H9 (cell line): ENCODE results near the gene GRIK4. TPM values are rescaled to one million over a fixed set of nuclear protein-coding genes. Genes with fewer than 3 reads are reported as not detected.

Experiments
- DNase-seq: peaks from one replicate; pipeline ENCODE4 v3.0.0-alpha.2; 2017
- H2AFZ ChIP-seq: one replicate; pipeline ENCODE4 v1.6.1; 2013; ENCODE audit warnings: mild to moderate bottlenecking, low read length, control low read depth, moderate library complexity
- H2AK5ac ChIP-seq: 2 replicates; pipeline ENCODE4 v1.6.1; 2013; ENCODE audit warnings: low read length, control low read depth, mixed read lengths; ENCODE audit not compliant: insufficient read length
- H2BK120ac ChIP-seq: one replicate; pipeline ENCODE4 v1.6.1; 2013; ENCODE audit warnings: low read depth, mild to moderate bottlenecking, low read length, control low read depth, inconsistent platforms; ENCODE audit not compliant: poor library complexity, severe bottlenecking
- H2BK12ac ChIP-seq: 2 replicates; pipeline ENCODE4 v1.6.1; 2013; ENCODE audit warnings: low read length, control low read depth, mixed read lengths, low read depth; ENCODE audit not compliant: insufficient read length
- H2BK15ac ChIP-seq: 2 replicates; pipeline ENCODE4 v1.6.1; 2013; ENCODE audit warnings: low read depth, low read length, control low read depth
- H2BK20ac ChIP-seq: one replicate; pipeline ENCODE4 v1.6.1; 2013; ENCODE audit warnings: low read depth, mild to moderate bottlenecking, low read length, control low read depth, inconsistent platforms; ENCODE audit not compliant: poor library complexity, severe bottlenecking
- H2BK5ac ChIP-seq: 2 replicates; pipeline ENCODE4 v1.6.1; 2013; ENCODE audit warnings: low read length, control low read depth, mixed read lengths; ENCODE audit not compliant: insufficient read length
- H3K14ac ChIP-seq: 2 replicates; pipeline ENCODE4 v1.6.1; 2013; ENCODE audit warnings: low read length, control low read depth; ENCODE audit not compliant: insufficient read depth
- H3K18ac ChIP-seq: 2 replicates; pipeline ENCODE4 v1.6.1; 2013; ENCODE audit warnings: low read depth, mild to moderate bottlenecking, mixed read lengths, low read length, control low read depth; ENCODE audit not compliant: insufficient read length
- H3K23ac ChIP-seq: 2 replicates; pipeline ENCODE4 v1.6.1; 2013; ENCODE audit warnings: low read length, control low read depth, mixed read lengths, low read depth; ENCODE audit not compliant: insufficient read length
- H3K23me2 ChIP-seq: 2 replicates; pipeline ENCODE4 v1.6.1; 2013; ENCODE audit warnings: low read depth, mild to moderate bottlenecking, mixed read lengths, low read length, control low read depth; ENCODE audit not compliant: insufficient read length, poor library complexity, severe bottlenecking
- H3K27ac ChIP-seq: 2 replicates; pipeline ENCODE4 v1.5.1; 2013; ENCODE audit warnings: low read length, control low read depth, mixed read lengths, low read depth; ENCODE audit not compliant: insufficient read length
- H3K27me3 ChIP-seq: 2 replicates; pipeline ENCODE4 v1.6.1; 2013; ENCODE audit warnings: low read length, control low read depth, inconsistent platforms; ENCODE audit not compliant: insufficient read depth
- H3K4ac ChIP-seq: 2 replicates; pipeline ENCODE4 v1.6.1; 2013; ENCODE audit warnings: low read depth, mild to moderate bottlenecking, control low read depth, inconsistent platforms, low read length, moderate library complexity
- H3K4me1 ChIP-seq: 2 replicates; pipeline ENCODE4 v1.6.1; 2013; ENCODE audit warnings: low read length, control low read depth, inconsistent platforms; ENCODE audit not compliant: insufficient read depth
- H3K4me2 ChIP-seq: 2 replicates; pipeline ENCODE4 v1.6.1; 2013; ENCODE audit warnings: low read length, control low read depth, mixed read lengths; ENCODE audit not compliant: insufficient read length, insufficient read depth
- H3K56ac ChIP-seq: 2 replicates; pipeline ENCODE4 v1.6.1; 2013; ENCODE audit warnings: low read depth, mild to moderate bottlenecking, mixed read lengths, low read length, control low read depth; ENCODE audit not compliant: insufficient read length
- H3K79me1 ChIP-seq: 2 replicates; pipeline ENCODE4 v1.6.1; 2013; ENCODE audit warnings: low read depth, mild to moderate bottlenecking, moderate library complexity, low read length, control low read depth, inconsistent platforms; ENCODE audit not compliant: insufficient read depth, poor library complexity, severe bottlenecking
- H3K79me2 ChIP-seq: 2 replicates; pipeline ENCODE4 v1.6.1; 2013; ENCODE audit warnings: low read length, control low read depth, inconsistent platforms; ENCODE audit not compliant: insufficient read depth
- H3K9ac ChIP-seq: 2 replicates; pipeline ENCODE4 v1.6.1; 2013; ENCODE audit warnings: low read length, control low read depth, mixed read lengths; ENCODE audit not compliant: insufficient read length; ENCODE audit errors: extremely low read depth
- H3K9me3 ChIP-seq: one replicate; pipeline ENCODE4 v1.6.1; 2013; ENCODE audit warnings: low read depth, low read length, inconsistent platforms; ENCODE audit not compliant: control insufficient read depth
- H3T11ph ChIP-seq: one replicate; pipeline ENCODE4 v1.6.1; 2013; ENCODE audit warnings: mild to moderate bottlenecking, low read length, control low read depth, inconsistent platforms
- H4K20me1 ChIP-seq: one replicate; pipeline ENCODE4 v1.6.1; 2013; ENCODE audit not compliant: control insufficient read depth, insufficient read length, insufficient read depth
- H4K5ac ChIP-seq: 2 replicates; pipeline ENCODE4 v1.6.1; 2013; ENCODE audit warnings: low read depth, mild to moderate bottlenecking, mixed read lengths, low read length, control low read depth; ENCODE audit not compliant: insufficient read length
- H4K8ac ChIP-seq: replicated peaks from 2 replicates; pipeline ENCODE4 v1.6.1; 2013; ENCODE audit warnings: low read length, control low read depth, mixed read lengths, low read depth; ENCODE audit not compliant: insufficient read length
- H4K91ac ChIP-seq: 2 replicates; pipeline ENCODE4 v1.6.1; 2013; ENCODE audit warnings: low read depth, mild to moderate bottlenecking, moderate library complexity, mixed read lengths, low read length, control low read depth; ENCODE audit not compliant: insufficient read length
- H3K27ac Mint-ChIP-seq, 3 experiments: 2 replicates in 2 of 3; 3 replicates in 1 of 3; pipeline ENCODE4 v1.8.0; 2020 to 2021; ENCODE audit warnings: mixed read lengths in 3 of 3, mild to moderate bottlenecking in 1 of 3, moderate library complexity in 1 of 3
- H3K27me3 Mint-ChIP-seq: 2 replicates; pipeline ENCODE4 v1.8.0; 2021; ENCODE audit warnings: low read depth, mild to moderate bottlenecking, moderate library complexity, mixed read lengths
- H3K36me3 Mint-ChIP-seq, 3 experiments: 2 replicates in 2 of 3; 3 replicates in 1 of 3; pipeline ENCODE4 v1.8.0; 2020 to 2021; ENCODE audit warnings: low read depth in 3 of 3, mixed read lengths in 3 of 3; ENCODE audit not compliant: insufficient read depth in 1 of 3
- H3K4me1 Mint-ChIP-seq, 2 experiments: 2 replicates each; pipeline ENCODE4 v1.8.0; 2020; ENCODE audit warnings: mixed read lengths in 2 of 2
- H3K4me3 Mint-ChIP-seq, 2 experiments: 2 replicates in 1 of 2; 3 replicates in 1 of 2; pipeline ENCODE4 v1.8.0; 2020 to 2021; ENCODE audit warnings: mild to moderate bottlenecking in 2 of 2, mixed read lengths in 2 of 2, moderate library complexity in 1 of 2
- H3K9me3 Mint-ChIP-seq, 2 experiments: 2 replicates in 1 of 2; 3 replicates in 1 of 2; pipeline ENCODE4 v1.8.0; 2020; ENCODE audit warnings: mild to moderate bottlenecking in 2 of 2, mixed read lengths in 2 of 2, moderate library complexity in 1 of 2
- CTCF ChIP-seq: fragments of 200-600 bp; sonication (generic); conservative IDR thresholded peaks from 3 replicates; pipeline ENCODE4 v1.8.0; 2021; ENCODE audit warnings: antibody characterized with exemption, mild to moderate bottlenecking
- WGBS: extraction: QIAGEN DNeasy Blood & Tissue Kit; methylation state at CpG from one replicate; pipeline ENCODE4 v1.1.7; 2013; ENCODE audit warnings: missing lambda C conversion rate, low lambda C conversion rate, mixed read lengths; ENCODE audit not compliant: insufficient read length; ENCODE audit errors: extremely low coverage; 5-methylcytosine and 5-hydroxymethylcytosine counted together
- total RNA-seq: library from RNA; stranded (reverse); gene quantifications from 2 replicates; pipeline ENCODE4 v1.2.1, GENCODE V29; 2021

Gene GRIK4
- total RNA-seq, 1 experiment from 2014 or later = 2.3 TPM

GRCh38 chr11:120512739-120513435 lies 1.3 kb downstream of the GRIK4 start:
- Histone ChIP-seq H3K27ac (no peak overlapping the region), H3K4me2 (peak overlapping the region; percentile 61), H2BK12ac (no peak overlapping the region), H2BK20ac (no peak overlapping the region), H3K4me1 (peaks cover under 1% of the 10 kb centered on the region; the same call in 1 of the 2 replicates), H2AFZ (no peak overlapping the region), H2AK5ac (no peak overlapping the region), H3K79me1 (no peaks in the 10 kb centered on the region), H4K8ac (no peak overlapping the region), H4K91ac (no peak overlapping the region), H4K5ac (no peak overlapping the region), H3K9ac (no peak overlapping the region), H3K56ac (no peak overlapping the region), H2BK120ac (no peak overlapping the region), H3K9me3 (no peaks in the 10 kb centered on the region), H3T11ph (no peak overlapping the region), H3K14ac (no peak overlapping the region), H3K4ac (no peak overlapping the region), H3K23me2 (peaks cover 4% of the 10 kb centered on the region), H3K23ac (no peak overlapping the region), H4K20me1 (peaks cover 2% of the 10 kb centered on the region), H2BK15ac (no peak overlapping the region), H2BK5ac (no peak overlapping the region), H3K27me3 (no peaks in the 10 kb centered on the region; the same call in 1 of the 2 replicates), H3K18ac (no peak overlapping the region), H3K79me2 (no peaks in the 10 kb centered on the region)
- Mint-ChIP-seq H3K27ac (no peak overlapping the region), H3K27me3 (peaks cover 75% of the 10 kb centered on the region), H3K9me3 (no peaks in the 10 kb centered on the region), H3K36me3 (no peaks in the 10 kb centered on the region), H3K4me1 (peaks cover 25 to 30% of the 10 kb centered on the region in 2 experiments), H3K4me3 (peak overlapping the region; percentile 49 to 76)
- no peak for DNase-seq
- no peak; the same call in 2 of the 3 replicates for TF ChIP-seq CTCF
- WGBS = no CpG with 5 or more reads among the region's 22 CpGs
